NCI-H524 treated with DMSO at 0.1 percent for 48 hours (cell line): ENCODE results near the gene GPC3.
"Not testable (repeated sequence)": the region's sequence is repeated elsewhere in the genome, so short reads cannot be mapped to it uniquely, and the experiment has no call there.

Experiments
- DNase-seq: peaks from one replicate; lab custom pipeline; 2025; lab: John Stamatoyannopoulos, UW

The GPC3 gene

DNA sequence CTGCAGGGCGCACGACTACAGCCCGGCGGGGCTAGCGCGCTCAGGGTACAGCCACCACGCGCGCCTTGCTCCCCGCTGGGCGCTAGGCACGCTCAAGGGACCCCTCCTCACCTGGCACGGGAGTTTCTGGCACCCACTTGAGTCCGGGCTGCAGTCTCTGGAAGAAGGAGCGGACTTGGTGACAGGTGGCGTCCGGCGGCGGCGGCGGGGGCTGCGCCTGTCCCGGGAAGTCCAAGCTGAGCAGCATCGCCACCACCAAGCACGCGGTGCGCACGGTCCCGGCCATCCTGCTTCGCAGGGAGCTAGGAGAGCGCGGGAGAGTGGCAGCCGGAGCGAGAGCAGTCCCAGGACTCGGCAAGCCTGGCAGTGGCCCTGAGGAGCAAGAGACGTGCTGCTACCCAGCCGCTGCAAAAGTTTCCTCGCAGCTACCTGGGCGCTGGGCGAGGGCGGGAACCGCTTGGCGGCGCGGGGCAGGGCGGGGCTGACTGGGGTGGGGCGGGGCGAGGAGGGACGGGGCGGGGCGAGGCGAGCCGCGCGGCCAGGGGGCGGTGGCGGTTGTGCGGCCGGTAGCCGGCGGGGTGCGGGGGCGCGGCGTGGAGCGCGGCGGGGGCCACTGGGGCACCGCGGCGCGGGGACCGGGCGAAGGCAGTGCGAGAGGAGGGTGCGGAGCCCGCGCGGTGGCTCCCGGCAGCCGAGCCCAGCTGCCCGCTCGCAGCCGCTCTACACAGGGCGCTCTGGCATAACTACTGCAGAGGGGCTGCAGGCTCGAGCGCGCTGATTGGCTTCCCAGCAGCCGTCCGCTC is at the start of gene GPC3:
Gene GPC3, minus strand, starts transcription at position 431 of the 803 bp plus-strand sequence.
- DNase-seq = peak; percentile 64

DNA sequence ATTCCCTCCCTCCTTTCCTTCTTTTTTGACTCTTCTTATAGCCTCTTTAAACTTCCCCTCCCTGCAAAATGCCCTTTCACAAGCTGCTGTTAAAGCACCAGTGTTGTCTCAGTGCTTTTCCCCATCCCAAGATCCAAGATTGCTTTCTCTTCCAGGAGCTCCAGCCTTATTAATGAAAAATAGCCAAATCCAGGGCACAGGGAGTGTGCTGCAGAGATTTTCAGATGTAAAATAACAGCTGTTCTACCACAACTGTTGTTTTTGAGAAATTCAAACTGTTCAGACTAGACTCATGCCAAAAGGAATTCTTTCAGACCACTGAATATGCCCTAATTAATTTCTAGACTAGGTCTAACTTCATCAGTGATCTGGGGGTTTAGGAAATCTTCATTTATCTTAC is 47.0 kb upstream of the GPC3 start:
- DNase-seq = no peak

DNA sequence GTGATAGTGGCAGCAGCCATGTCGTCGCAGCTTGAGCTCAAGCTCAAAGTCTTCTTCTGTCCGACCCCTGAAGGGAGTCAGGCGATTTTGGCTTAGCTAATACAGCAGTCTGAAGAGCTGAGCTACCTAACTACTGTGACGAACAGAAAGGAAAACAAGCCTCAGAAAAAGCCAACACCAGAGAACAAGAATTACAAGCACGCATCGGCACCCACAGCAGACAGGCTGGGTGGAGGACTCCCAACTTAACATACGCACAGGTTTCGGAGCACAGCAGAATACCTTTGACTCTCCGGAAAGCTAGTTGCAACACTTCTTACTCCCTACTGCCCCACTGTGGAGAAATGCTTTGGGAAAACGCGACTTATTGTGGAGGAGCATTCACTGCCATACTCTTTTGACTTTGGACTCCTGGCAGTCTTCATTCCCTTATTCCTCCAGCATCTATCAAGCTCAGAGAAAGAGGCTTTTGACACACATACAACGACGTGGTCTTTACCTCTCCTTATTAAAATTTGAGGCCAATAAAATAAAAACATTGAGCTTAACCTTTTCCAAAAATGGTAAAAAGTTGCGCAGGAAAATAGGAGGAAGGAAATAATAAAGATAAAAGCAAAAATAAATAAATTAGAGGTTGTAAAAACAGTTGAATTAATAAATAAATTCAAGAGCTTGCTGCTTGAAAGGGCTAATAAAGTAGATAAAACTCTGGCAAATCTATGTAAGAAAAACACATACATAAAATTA is 41.3 kb upstream of the GPC3 start:
- DNase-seq = no peak

DNA sequence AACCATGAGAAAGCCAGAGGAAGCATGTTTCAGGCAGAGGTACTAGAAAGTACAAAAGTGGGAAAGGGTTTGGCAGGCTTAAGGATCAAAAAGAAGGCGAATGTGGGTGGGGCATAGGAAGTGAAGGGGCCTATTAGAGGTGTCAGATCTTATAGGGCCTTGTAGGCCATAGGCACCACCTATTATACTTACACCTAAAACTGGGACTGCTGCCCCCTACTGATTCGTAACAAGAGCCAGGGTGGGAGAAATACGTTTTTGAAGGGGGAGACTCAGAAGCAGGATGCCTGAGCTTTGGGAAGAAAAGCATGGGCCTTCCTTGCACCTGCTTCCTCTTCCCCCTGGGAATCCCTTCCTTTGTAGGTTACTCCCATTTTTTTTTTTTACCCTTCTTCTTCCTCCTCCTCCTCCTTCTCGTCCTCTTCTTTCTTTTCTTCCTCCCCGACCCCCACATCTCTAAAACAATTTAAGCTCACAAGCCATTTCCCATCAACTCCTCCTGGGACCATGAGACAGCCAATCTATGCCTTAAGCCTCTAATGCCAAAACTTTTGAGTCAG is 40.7 kb upstream of the GPC3 start:
- no peak for DNase-seq

DNA sequence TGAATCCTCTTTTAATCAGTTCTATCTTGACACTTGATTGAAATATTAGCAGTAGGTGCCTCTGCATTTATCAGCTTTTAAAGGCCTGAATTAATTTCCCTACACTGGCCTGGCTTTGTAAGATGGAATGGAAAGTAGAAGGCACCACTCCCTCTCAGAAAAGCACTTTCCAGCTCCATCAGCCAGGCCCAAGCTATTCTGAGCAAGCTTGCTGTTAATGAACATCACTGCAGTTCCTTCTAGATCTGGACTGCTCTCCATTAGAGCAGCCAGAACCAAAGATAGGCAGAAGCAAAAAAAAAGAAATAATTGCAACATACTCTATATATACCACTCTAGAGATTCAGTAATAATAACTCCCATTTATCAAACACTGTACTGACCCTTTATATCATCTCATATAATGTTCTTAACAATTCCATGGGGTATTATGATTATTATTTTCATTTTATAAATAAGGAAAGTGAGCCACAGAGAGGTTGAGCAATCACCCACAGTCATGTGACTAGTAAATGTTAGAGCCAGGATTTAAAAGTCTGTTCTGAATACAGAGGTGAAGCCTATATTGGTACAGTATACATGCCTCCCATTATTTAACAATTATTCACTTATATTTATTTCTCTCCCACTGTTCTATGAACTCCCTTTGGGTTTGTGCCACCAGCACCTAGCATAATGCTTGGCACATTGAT is 39.4 kb upstream of the GPC3 start:
- DNase-seq = no peak

DNA sequence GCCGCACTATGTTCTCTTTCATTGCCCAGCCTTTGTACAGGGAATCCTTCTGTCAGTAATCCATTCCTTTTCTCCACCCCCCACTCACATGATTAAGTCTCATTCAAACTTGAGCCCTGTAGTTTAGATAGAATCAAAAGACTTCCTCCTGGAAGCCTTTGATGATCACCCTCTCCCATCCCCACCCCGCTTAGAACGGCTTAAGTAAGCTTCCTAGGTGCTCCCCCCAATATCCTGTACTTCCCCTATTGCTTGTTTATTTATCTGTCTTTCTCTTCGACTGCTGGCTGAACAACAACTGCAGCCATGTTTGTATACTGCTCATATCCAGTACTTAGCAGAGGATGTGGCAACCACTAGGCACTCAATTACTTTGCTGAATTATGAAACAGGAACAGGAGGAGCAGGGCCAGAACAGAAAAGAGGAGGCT is 38.5 kb upstream of the GPC3 start:
- no peak for DNase-seq

DNA sequence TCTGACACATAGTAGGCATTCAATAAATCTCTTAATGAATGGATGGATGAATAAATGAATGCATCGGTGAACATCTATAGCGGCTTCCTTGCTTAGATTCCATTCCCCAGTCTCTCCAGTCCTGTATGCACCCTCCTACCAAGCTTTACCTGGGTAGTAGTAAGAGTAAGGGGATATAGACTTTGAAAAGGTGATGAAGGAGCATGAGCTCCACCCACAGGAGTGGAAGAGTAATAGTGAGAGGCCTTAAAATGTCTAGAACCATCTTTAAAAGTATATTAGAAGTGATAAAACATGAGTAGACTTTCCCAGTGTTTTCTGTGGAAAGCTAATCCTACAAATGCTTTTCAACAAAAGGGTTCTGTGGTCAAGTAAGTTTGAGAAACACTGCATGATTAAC is 35.5 kb upstream of the GPC3 start:
- peak; percentile 21 for DNase-seq

DNA sequence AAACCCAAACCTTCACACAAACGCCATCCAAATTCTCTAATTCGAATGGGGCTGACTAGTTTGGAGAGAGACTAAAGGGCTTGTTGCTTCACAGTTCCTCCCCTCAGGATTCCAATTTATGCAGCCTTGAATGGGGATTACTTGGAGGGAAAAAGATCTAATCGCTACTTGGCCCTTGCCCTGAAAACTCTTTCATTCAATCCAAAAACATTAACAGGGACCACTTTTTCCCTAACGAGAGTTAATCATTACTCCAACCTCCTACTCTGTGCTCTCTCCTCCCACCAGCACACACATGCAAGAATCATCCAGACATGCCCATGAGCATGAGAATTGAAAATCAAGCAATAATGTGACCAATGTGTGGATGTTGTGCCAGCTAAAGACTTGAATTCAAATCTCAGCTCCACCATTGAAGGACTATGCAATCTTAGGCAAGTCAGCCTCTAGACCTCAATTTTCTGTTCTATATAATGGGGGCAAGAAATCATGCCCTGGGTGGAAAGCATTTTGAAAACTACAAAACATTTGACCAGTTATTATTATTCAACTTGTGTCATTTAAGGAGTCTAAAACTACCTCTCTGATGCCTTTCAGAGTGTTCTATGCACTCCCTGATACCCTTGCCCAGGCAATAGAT is 34.3 kb upstream of the GPC3 start:
- DNase-seq = no peak

DNA sequence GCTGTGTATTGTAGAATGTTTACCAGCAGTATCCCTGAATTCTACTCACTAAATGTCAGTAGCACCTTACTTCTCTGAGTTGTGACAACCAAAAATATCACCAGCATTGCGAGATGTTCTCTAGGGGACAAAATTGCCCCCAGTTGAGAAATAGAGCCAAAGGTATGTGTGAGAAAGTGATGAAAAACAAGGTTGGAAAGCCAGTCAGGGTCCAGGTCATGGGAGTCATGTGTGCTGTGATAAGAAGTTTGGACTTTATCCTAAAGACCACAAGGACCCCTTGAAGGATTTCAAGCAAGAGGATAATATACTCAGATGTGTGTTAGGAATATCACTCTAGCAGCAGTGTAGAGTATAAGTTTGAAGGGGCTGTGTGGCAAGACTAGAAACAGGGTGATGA is 30.9 kb upstream of the GPC3 start:
- not testable (repeated sequence) for DNase-seq

DNA sequence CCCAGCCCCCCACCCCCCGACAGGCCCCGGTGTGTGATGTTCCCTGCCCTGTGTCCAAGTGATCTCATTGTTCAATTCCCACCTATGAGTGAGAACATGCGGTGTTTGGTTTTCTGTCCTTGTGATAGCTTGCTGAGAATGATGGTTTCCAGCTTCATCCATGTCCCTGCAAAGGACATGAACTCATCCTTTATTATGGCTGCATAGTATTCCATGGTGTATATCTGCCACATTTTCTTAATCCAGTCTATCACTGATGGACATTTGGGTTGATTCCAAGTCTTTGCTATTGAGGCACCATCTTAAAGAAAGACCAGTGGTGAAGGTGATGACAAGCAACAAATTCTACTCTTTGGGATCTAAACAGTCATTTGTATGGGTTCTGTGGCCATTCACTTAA is 30.1 kb upstream of the GPC3 start:
- DNase-seq = not testable (repeated sequence)

DNA sequence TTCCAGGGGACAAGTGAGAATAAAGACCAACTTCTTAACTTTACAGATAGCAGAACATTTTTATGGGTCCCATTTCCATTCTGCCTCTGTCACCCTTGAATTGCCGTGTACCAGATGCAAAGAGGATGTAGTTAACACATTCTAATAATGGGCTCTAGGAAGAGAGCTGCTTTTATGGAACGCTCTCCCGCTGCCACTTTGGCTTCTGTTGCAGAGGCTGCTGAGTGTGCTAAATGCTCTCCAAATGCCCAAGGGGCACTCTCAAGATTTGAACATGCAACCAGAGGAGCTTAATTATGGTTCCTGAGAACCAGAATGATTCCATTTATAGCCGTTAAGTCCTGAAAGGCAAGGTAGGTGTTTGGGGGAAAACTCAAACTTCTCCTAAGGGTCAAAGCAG is 28.1 kb upstream of the GPC3 start:
- no peak for DNase-seq

DNA sequence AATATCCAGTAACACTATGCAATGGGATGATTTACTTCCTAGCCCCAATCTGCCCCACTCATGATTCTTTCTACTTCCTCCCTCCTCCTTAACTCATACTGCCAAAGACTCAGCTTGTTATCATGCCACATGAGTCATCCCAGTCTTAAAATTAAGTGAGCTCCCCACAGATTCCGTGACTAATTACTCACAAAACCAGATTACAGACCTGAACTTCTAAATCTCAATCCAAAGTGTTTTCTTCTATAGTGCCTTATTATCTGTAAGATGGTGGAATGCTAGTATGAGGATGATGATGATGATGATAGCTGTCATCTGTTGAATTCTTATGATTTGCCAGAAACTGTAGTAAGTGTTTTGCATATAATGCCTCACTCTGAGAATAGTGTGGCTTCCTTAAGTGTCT is 27.7 kb upstream of the GPC3 start:
- no peak for DNase-seq

DNA sequence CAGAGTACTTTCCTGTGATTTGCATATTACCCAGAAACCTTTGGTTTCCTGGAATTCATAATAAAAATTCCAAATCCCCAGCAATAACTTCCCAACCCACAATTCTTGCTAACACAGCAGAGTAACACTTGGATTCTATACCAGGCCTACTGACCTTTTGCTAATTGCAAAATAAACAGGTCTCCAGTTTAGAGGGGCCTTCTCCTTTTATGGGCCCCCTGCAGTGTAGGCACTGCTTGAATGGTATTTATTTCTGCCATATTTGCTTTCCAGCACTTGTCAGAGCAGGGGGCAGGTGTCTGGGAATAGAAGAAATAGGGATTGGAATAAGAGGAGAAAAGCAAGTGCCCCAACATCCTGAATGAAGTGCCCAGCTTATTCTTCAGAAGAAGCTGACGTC is 25.3 kb upstream of the GPC3 start:
- DNase-seq = no peak

DNA sequence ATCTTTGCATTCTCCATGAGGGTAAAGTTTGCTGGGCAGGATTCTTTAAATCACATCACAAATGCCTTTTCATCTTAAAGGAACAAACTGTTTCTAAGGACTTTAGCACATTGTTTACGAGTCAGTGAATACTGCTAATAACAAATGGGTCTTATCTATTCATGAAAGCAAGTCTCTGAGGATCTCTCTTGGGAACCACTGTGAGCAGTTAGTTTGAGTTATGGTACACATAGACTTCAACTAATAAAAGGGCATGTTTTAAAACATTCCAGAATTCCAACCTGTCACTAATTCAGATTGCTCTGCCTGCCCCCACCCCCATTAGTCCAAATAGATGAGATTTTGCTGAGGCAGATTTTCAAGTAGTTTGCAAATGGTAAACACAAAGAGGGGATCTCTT is 22.3 kb upstream of the GPC3 start:
- DNase-seq = no peak

DNA sequence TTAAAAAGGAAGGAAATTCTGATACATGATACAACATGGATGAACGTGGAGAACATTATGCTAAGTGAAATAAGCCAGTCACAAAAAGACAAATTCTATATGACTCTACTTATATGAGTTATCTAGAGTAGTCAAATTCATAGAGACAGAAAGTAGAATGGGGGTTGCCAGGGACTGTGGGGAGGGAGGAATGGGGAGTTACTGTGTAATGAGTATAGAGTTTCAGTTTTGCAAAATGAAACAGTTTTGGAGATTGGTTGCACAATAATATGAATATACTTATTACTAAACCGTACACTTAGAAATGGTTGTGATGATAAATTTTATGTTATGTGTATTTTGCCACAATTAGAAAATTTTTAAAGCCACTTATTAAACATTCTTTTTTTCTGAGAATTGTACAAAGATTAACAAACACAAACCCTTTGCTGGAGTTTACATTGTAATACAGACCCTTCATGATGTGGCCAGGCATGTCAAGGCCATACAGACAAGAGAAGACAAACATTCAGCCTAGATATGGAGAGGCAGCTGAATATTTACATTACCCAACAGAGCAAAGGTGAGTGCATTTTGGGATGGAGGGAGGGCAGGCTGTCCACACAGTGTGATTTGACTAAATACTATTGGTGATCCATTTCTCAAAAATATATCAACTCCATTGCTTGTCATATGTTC is 21.2 kb upstream of the GPC3 start:
- DNase-seq = no peak

DNA sequence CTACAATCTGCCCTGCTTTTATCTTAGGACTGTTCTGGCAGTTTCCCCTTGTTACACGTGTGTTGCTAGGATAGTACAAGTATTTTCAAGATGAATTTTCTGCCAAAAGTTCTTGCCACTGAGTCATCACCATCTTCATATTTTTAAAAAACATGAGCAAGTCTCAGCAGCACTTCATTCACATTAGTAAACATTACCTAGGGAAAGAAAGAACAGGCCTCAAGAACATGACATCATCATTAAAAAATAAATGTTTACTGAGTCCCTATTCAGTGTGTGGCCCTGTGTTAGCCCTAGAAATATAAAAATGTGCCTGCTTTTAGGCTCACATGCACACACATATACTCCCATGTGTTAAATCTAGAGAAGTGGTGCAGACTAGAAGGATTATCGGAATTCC is 18.7 kb upstream of the GPC3 start:
- DNase-seq = no peak

DNA sequence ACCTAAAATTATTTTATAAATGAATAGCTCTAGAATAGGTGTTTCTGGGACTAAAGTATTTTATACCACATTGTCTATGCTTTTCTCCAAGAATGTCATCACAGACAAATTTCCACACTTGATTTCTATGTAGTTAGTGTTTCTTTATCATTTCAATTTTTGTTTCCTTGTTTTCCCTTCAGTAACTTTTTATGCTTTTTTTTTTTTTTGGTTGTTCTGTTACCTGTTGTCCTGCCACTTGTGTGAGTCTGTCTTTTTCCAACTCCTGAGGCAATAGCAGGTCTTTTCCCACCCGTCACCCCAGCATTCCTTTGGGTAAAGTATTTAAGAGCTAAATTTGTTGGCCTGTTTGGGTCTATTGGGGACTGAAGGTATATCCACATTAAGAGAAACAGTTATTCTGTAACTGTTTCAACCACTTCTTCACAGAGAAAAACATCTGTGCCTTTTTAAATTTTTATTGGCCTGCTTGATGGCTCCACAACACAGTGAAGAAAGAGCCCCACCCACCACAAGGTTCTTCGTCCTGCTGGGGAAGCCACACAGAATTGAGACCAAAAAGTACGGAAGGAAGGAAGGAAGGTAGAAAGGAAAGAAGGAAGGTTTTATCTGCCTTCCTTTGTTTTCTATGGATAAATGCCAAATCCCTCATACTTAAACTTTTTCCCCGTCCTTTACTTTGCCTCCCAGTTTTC is 17.7 kb upstream of the GPC3 start:
- no peak for DNase-seq

DNA sequence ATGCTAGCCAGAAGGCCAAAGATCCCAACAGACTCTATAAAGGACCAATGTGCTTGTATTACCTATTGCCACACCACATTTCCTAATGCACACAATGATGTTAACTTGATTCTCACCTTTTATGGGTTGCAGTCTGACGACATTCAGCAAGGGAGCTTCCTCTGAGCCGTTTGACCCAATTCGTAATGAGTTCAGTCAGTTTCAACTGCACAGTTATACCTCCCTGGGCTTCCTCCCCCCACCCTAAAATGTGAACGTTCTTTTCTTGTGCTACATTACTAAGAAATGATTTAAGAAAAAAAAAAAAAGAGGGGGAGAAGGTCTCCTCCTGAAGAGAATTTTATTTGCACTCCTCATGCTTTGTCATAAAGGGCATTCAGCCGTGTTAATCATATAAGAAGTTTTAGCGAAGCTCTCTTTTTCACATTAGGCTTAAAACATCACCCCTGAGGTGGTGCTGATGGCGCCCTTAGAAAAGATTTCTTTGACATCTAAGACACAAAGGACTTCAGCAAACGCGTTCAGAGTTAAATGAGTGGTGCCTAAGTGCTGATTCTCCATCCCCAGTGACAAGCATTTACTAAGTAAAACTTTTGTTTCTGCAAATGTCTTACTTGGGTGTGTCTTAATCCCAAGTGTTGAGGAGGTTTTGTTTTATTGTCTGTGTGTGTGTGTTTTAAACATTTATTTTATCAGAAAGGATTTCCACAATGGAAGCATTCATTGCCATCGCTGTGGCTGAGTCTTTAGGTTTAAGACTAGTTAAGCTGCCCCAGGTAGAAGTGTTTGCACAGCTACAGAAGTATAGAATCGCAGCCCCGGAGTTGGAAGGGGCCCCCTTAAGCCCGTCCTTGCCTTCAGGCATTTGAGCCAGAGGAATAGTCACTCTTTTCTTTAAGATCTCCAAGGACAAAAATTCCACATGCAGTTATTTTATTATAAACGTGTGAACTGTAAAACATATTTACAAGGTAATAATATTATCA is 15.2 kb upstream of the GPC3 start:
- no peak for DNase-seq

DNA sequence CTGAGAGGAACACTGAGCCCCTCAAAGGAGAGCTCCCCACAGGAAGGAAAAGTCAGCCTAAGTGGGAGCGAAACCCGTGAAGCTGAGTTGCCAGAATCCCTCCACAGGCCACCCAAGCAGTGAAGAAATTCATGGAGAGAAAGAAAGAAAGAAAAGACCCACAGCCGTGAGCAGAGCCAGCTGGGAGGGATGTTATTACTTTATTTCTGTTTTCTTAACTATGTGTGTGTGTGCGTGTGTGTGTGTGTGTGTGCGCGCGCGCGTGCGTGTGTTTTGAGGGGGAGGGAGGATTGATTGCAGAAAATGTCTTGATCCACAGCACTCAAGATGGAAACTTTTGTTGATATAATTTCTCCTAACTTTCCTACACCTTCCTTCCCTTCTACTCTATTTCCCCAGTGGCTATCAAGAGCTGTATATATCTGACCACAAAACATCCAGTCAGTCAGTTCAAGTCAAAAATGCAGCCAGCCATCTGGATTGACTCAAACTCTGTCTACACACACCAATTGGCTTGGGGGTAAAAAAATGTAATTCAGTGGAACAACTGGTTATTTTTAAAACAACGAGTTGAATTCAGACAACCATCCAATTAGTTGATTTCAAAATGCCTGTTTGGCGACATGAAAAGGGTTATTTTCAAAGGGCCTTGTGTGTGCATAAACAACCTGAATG is 13.8 kb upstream of the GPC3 start:
- no peak for DNase-seq
